Stimulated activated CD4-positive, alpha-beta T cell treated with anti-CD3 and anti-CD28 coated beads, Interleukin-4, amount 100 ng/mL, for 24 hours (primary cell): ENCODE results near the gene ZNF384.

ENCODE experiments used
- DNase-seq: peaks from one replicate; pipeline ENCODE4 v3.0.0-alpha.2; 2020

Gene ZNF384

DNA sequence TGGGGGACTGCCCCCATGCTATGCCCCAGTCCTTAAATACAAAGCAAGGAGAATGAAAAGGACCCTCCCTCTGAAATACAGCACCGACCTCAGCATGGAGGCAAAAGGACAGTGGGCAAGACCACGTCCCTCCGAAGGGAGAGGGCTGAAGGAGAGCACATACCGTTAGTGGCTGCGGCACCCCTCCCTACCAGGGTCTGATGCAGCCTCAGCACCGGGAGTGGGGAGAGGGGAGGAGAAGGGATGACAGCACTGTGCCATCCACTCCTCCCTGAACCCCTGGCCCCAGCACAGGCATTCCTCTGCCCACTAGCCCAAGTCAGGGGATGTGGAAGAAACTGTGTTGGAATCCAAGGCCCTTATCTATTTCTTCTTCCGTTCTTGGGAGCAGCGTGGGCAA lies 38.3 kb downstream of the ZNF384 start:
- DNase-seq = no peak

DNA sequence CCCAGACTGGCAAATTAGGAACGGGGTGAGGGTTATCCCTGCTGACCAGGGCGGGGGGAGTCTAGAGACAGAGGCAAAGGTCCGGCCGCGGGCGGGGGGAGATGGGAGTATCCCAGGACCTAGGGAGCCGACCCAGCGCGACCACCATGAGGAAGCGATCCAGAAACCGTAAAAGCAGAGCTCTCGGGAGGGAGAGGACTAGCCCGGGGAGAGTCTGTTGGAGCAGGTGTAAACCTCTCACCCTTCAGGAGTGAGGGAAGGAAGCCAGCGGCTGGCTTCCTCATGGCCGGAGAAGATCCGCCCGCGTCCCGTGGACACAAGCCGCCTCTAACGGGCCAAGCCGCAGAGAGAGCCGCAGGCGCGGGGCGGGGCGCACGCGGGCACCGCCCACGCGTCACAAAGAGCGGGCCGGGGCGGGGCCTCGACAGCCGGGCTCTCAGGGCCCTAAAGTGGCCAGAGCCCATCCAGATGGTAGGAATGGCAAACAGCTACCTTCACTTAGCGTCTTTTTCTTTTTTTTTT lies 42.0 kb downstream of the ZNF384 start, which contains the start of gene ACRBP:
ACRBP (minus strand) TSS at position 350 of the 522 bp plus-strand sequence; CDS start at position 284, 66 bp downstream.
- peak; percentile 29 for DNase-seq

DNA sequence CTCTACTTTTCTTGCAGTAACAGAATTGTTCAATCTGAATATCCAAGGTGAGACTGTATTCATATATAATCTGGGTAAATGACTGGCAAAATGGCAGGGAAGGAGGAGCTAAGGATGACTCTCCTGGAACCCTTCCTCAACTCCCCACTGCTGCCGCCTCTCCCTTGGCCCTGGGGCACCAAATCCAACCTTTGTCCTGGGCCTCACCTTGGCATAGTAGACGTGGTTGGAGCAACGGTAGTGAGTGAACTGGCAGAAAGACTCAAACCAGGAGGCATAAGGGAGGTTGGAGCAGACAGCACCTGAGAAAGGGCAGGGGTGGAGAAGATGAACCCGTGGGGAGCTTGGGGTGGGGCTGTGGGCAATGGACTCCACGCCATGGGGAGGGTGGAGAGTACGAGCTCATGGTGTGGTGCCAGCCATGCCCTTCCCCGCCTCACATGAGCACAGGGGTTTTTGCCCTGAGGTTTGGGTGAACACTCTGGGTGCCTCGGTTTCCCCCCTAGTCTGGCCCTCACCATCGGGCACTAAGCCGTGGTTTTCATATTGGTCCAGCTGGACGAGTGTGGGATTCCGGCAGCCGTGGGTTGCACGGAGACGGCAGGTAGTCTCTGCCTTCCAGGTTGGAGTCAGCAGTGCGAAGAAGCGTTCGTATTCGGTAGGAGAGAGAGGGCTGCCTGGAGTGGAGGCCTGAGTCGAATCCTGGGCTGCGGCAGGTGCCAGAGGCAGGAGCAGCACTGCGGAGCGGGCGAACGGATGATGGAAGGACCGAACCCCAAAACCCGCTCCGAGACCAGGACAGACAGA lies 42.7 kb downstream of the ZNF384 start:
- no peak for DNase-seq

DNA sequence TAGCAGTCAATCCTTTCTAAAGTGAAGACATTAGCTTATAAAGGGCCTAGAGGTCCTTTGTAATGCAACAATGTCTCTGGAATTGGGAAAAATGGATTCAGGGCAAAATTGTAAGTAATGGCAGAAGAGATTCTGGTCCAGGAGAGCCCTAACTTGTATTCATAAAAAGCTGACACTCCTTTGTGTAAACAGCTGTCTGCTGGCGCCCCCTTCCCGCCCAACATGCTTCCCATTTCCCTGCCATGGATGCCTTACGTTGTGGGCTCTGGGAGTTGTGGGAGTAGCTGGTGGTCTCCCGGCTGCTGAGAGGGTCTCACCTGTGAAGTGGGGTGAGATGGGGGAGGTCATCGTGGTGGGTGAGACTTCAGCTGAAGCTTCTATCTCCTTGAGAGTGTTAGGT lies 44.3 kb downstream of the ZNF384 start:
- no peak for DNase-seq

DNA sequence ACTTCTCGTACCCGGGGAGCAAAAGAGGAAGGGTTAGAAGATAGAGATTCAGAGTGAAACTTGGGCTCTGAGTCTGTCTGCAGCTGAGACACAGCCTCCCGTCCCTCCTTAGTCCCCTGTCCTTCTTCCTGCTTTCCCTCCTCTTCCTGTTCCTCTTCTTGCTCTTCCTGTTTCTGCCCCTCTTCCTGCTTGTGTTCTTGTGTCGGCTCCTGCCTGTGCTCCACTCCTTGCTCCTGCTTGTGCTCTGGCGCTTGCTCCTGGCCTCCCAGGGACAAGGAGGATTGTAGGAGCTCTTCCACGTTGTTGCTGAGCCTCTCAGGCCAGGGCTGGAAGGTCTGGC lies 44.9 kb downstream of the ZNF384 start:
- no peak for DNase-seq

DNA sequence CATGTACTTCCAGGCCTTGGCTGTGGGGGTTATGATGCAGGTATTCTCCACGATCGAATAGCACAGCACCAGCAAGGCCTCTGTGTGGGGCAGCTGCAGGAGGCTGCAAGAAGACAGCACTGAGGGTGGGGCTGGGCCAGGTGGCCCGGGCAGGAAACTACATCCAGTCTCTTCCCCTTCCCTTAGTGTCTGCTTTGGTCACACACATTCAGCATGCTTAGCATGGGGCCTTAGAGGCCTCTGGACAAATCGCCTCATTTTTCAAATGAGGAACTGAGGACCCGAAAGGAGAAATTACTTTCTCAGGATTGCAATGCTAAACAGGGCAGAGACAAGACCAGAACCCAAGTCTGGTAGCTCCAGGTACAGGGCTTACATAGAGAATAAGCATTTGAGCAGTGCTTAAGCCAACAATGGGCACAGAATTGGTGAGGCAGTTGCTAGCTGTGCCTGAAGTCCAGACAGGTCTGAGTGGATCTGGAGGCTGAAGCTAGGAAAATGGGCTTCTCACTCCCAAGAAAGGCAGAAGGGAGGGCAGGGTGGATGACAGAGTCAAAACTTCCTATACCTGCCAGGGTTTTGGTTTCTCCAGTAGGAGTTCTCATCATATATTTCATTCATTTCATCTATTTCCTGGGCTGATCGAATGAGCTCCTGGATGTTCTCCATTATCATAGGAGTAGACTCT lies 45.5 kb downstream of the ZNF384 start:
- no peak for DNase-seq

DNA sequence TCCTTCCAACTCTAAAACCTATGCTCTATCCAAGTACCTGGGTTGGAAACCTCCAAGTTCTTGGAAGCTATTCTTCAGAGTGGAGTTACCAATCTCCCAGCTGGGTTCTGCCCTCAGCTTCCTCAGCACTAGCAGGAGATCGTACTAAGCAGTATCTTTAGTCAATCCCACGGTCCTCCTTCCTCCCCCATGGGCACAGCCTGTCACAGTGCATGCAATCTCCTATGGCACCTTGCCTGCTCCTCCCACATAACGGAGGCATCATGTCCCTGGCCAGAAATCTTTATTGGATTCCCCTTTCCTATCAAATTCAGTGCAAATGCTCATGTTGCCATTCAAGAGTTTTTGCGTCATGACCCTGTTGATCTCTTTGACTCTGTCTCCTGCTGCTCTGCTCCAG lies 48.0 kb downstream of the ZNF384 start:
- DNase-seq = no peak

DNA sequence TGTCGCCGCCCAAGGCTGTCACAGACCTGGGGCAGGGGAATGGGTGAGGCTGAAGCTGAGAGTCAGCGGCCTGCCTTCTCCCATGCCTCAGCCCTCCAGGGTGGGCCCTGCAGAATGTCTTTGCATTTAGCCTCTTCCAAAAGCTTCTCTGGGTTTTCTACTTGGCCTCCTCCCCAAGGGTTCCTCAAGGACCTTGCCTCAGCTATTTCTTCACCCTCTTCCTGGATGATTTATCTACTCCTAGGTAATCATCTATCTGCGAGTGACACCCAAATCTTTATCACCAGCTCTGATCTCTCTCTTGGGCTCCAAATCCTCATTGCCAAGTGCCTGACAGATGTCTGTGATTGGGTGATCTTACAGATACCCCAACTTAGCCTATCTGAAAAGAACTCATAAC lies 48.7 kb downstream of the ZNF384 start:
- DNase-seq = no peak

DNA sequence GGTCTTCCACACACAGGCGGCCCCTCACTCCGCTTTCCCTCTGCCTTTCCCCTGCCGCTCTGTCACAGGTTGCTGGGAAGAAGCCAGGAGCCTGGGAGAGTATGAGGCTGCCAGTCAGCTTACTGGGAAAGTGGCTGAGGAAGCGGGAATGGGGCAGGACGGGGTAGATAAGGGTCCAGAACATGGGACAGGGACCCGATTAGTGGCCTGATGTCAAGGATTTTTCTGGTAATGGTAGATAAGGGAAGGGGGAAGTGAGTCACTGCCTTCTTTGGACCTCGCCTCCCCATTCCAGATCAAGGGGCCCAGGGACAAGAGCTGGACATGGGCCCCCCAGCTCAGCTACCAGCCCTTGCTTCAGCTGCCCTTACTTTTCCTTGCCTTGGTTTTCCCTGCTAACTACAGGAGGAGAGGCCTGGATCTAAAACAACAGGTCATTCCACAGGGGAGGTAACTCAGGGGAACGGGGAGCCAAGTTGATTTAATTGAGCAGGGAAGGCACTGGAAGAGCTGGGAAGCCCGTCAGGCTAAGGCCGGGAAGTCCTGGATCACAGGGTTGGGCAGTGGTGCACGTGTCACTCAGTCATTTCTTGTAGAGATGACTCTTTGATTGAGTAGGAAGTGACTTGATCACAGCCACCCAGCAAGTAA lies 49.9 kb downstream of the ZNF384 start:
- no peak for DNase-seq

DNA sequence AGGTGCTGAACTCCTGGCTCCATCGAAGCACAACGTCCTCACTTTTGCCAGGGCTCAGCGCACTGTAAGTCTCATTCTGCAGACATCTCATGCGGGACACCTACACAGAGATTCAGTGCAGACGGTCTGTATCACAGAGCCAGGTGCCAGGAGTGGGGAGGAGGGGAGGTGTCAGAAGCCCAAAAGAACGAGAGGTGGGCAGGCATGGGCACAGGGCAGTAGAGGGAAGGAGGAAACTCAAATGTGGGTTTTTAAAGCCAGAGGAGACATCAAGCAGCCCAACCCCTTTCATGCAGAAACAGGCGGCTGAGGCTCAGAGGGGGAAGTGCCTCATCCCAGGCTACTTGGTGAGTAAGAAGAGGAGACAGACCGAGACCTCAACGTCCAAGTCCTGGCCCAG lies 50.9 kb downstream of the ZNF384 start:
- DNase-seq = no peak

DNA sequence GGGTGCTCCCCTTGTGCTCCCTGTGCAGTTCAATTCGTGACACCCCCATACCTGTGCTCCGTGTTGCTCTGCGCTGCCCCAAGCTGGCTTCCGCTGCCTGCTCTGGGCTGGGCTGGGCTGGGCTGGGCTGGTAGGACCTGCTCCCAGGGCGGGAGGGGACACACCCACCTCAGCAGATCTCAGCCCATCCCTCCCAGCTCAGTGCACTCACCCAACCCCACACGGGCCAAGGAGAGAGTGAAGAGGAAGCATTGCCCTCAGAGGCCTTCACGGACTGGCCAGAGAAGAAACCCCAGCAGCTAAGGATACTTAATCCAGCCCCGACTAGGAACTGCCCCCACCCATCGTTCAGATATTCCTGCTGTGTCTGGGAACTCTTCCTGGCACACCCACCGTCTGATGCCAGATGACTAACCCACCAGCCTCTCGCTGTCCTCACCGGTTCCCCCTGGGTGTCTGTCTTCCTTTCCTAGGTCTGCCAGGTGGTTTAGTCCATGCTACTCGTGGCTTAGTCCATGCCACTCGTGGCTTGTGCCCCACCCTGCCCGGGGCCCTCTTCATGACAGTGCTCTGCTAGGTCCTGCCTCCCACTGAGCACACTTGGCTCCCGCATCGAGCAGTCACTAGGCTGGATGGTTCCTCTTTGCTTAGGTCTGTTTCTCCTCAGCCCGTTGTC lies 53.2 kb downstream of the ZNF384 start, which contains the start of gene LPAR5:
LPAR5 (minus strand) TSS at position 104 of the 676 bp plus-strand sequence. CDS start 14,711 bp downstream, outside the sequence.
- no peak for DNase-seq

DNA sequence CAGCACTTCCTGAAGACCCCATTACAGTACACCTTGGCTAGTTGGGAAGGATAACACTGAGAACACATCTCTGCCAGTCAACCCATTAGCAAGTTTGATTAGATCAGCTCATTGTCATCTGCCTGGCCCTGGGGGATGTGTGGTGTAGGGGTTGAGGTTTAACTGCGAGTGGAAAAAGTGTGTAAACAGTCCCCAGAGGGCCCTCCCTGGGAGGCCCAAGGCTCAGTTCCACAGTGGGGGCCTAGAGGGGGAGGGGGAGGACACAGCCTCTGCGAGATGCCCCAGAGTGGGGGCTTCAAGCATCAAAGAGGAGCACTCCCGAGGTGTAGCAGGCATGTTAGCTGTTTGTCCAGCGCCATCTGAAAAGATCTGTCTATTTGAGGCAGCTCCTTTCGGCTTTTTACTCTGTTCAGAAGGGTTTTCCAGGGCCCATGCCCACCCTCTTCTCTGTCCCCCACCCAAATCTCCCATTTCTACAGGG lies 53.8 kb downstream of the ZNF384 start:
- peak; percentile 61 for DNase-seq

DNA sequence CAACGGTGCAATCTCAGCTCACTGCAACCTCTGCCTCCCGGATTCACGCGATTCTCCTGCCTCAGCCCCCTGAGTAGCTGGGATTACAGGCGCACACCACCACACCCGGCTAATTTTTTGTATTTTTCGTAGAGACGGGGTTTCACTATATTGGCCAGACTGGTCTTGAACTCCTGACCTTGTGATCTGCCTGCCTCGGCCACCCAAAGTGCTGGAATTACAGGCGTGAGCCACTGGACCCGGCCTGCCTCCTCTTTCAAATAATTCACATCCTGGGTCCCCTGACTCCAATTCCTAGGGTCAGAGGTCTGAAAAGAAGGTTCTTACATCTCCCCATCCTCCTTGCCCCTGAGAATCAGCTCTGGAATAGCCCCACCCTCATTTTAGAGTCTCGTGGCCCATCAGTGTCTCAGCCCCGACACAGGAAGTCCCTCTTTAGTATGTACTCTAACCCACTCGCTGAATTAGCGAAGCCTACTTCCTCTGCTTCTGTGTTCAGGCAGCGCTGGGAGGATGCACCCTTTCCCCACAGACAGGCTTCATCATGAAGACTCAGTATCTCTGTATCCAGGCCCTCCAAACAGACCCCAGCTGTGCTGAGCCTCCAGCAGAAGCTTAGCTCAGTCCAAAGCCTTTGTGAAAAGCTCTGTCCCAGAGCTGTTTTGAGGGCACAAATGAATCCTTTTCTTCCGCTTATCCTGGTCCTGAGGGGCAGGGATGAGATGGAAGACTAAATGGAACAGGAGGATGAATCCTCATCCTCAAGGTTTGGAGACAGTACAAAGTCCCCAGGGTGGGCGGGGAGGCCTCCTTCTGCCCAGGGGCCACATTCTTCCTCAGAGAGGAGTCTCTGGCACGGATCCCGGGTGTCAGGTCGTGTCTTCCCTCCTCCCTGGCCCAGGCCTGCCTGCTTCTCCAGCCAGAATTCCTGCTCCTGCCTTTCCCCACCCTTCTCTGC lies 56.9 kb downstream of the ZNF384 start:
- peak; percentile 52 for DNase-seq

DNA sequence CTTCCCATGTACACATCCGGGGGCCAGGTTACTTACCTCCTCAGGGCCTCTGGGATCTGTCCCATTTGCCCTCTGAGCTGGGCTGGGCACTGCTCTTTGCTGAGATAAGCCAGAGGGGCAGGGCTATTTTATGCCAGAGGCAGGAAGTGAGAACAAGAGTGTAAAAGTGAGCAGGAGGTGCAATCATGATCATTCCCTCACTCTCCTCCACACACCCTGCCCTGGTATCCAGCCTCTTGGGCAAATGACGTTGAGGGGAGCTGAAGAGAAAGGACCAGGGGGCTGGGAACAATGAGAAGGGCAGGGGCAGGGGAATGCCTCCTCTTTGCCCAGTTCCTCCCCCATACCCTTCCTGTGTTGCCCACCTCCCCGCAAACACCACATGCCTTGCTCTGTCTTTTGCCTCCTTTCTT lies 57.6 kb downstream of the ZNF384 start:
- no peak for DNase-seq

DNA sequence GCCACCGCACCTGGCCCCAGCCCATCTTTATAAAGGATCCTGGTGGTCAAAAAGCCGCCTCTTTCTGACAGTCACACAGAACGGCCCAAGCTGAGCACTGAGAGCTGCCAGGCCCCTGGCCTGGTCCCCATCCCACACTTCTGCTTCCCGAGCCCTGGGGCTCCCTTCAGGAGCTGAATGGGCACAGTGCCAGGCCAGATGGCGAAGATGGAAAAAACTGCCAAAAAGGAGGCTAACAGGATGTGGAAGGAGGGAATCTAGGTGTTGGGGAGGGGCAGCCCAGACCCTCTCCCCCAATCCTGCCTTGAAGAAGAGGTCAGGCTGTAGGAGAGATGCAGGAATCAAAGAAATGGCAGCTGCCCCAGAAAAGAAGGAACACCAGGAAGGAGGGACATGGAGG lies 58.4 kb downstream of the ZNF384 start:
- DNase-seq = no peak

DNA sequence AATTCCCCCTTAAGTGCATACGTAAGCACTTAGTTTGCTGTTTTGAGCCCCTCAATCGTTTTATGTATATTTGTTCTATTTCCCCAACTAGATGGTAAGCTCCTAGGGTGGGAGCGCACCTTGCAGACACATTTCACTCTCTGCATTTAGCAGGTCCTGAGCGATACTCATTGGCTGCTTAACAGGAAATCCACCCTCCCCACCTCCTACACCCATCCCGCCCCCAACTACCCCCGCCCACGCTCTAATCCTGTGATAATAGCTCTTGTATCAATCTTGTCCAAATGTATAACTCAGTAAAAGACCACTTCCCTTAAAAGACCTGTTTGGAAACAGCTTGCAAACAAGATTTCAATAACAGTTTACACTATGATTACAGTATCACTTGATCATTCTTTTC lies 61.6 kb downstream of the ZNF384 start:
- DNase-seq = peak; percentile 45

DNA sequence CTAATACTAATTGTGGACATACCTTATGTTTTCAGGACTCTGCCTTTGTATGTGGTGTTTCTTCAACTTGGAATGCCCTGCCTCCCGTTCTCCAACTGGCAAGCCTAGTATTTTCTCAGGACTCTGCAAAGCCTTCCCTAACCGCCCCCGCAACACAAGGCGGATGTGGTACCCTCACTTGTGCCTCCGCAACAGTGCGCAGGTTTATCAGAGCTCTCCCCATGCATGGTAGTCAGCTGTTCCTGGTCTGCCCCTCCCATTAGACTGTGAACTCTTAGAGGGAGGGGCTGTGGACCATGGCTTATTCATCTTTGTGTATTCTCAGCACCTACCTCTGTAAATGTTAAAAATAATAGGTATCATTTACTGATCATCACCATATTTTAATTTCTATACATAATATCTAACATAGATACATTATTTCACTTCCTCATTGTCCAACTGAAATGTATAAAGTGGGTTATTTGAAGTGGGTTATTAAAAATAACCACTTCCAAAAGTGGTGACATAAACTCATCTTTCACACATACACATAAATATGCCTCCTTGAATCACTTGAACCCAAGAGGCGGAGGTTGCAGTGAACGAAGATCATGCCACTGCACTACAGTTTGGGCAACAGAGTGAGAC lies 62.4 kb downstream of the ZNF384 start:
- no peak for DNase-seq

DNA sequence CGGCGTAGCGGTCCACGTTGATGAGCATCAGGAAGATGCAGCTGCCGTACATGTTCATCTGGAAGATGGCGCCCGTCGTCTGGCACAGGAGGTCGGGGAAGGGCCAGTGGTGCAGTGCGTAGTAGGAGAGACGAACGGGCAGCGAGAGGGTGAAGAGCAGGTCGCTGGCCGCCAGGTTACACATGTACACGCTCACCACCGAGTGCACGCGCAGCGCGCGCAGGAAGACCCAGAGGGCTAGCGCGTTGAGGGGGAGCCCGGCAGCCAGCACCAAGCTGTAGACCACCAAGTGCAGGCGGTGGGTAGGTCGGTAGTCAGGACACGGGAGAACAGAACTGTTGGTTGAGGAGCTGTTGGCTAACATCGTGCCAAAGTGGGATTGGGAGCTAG lies 68.3 kb downstream of the ZNF384 start:
- DNase-seq = no peak

DNA sequence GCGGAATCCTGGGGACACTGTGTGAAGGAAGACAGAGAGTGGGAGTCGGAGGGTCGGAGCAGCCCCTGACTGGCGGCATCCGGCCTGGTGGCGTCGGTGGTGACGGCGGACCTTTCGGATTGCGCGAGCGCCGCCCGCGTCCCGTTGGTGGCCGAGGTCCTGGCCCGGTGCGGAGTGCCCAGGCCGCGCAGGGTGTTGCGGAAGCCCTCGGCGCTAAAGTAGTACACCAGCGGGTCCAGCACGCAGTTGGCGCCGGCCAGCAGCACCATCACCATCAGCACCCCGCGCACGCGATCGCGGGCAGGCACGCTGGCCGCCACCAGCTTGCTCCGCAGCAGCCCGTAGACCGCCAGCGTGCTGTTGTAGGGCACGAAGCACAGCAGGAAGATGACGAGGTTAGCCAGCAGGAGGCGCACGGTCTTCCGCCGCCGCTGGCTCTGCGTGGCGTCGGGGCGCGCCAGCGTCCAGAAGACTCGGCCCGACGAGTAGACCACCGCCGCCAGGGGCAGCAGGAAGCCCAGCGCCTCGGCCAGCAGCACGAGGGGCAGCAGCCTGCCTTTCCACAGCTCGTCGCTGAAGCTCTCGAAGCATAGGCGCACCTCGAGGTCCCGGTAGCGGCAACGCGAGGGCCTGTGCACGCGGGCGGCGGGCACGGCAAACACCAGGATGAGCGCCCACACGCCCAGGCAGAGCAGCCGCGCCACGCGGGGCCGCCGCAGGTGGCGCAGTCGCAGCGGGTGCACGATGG lies 68.9 kb downstream of the ZNF384 start:
- peak; percentile 61 for DNase-seq

DNA sequence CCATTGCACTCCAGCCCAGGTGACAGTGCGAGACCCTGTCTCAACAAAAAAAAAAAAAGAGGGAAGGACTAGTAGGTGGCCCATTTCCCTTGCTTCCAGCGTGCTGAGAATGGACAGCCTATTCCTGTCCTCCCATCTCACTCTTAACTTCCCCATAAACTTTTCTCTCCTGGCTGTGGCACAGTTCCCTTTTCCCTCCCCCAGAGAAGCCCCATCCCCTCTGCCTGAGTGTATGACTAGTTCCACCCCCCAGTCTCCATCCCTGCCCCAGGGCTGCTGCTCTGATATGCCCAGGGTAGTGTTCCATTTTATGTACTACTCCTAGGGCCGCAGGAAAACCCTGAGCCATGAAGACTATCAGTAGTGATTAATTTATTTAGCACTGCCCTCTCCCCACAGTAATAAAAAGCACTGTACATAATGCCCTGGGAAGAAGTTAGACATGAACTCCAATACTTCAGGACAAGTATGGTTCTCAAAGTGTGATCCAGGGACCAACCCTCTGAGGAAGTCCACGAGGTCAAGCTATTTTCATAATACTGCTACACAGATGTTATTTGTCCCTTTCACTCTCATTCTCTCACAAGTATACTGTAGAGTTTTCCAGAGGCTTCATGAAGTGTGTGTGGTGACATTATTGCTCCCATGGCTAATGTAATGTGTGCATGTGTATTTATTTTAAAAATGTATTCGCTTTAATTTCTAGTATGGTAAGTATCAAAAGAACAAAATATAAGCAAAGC lies 70.5 kb downstream of the ZNF384 start:
- no peak for DNase-seq
